ENCODE results near the gene SLC25A21. TPM values are rescaled to one million over a fixed set of nuclear protein-coding genes. Genes with fewer than 3 reads are reported as not detected.
A peak's percentile ranks its signal among the peaks of the same experiment; 100 is the strongest.

Gene SLC25A21
- total and polyA plus RNA-seq, 9 donors, result 0.85 to 3.3 (median 1.1) TPM

DNA sequence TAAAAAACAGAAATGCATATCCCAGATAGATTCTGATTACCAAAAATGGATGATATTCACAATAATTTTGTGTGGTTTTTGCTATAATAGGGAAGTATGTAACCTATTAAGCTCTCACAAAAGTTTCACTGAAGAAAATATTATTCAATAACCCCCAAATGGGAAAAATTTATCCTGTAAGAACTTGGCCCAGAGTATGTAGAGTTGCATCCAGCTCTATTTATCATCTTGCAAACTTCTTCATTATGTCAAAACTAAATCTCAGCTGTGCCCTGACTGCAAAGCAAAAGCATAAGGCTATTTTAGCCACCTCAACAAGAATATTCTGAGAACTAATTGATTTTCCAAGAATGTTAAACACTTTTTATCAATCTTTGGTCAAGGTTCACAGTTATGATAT is 311.6 kb downstream of the SLC25A21 start:
- Histone ChIP-seq H3K4me1 (ENCODE audit: control insufficient read depth, insufficient read depth, low read length) (peaks cover 2% of the 10 kb centered on the region), H3K27me3 (ENCODE audit: control insufficient read depth, insufficient read depth, low read length) (no peaks in the 10 kb centered on the region), H3K9me3 (replicated peaks; ENCODE audit: control insufficient read depth, low read depth, low read length) (no peaks in the 10 kb centered on the region), H3K4me3 (ENCODE audit: low read length) (no peak overlapping the region), H3K36me3 (ENCODE audit: control insufficient read depth, insufficient read depth, low read length) (no peaks in the 10 kb centered on the region), H3K27ac (ENCODE audit: low read length) (no peak overlapping the region)
- DNase-seq, result peak; percentile 63

GRCh38 chr14:36859119-36859518 is 313.3 kb downstream of the SLC25A21 start:
- Histone ChIP-seq H3K27me3 (ENCODE audit: control insufficient read depth, insufficient read depth, low read length) (no peaks in the 10 kb centered on the region), H3K27ac (ENCODE audit: low read length) (no peak overlapping the region), H3K9me3 (replicated peaks; ENCODE audit: control insufficient read depth, low read depth, low read length) (no peaks in the 10 kb centered on the region), H3K4me3 (ENCODE audit: low read length) (no peak overlapping the region), H3K4me1 (ENCODE audit: control insufficient read depth, insufficient read depth, low read length) (peaks cover 2% of the 10 kb centered on the region), H3K36me3 (ENCODE audit: control insufficient read depth, insufficient read depth, low read length) (no peaks in the 10 kb centered on the region)
- 100% methylated on average over 1 of the region's 3 CpGs for WGBS (ENCODE audit: insufficient coverage)
- DNase-seq, result no peak

DNA sequence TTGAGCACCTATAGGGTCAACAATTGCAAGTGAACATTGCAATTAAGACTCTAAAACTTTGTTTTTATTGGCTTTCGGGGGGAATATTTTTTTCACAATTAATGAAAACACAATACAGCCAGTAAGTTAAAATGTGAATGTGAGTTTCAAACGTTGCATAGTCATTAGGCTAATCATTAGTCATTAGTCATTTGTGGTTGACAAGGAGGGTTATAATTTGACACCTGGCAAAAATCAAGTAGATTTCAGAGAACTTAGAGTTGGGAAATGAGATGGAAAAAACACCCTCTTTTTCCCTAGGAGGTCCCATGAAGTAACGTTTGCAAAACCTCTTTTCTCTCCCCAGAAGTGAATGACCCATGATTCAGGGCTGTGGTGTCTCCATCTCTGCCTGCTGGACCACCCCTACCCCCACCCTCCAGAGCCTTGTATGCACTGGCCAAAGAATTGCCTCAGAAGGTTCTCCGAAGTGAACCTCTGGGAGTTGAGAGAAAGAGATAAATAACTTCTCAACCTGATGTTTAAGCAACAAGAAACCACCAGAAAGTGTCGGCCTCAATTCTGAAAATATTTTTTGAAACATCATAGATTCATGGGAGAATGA is 314.5 kb downstream of the SLC25A21 start:
- Histone ChIP-seq H3K4me3 (ENCODE audit: low read length) (no peak overlapping the region), H3K4me1 (ENCODE audit: control insufficient read depth, insufficient read depth, low read length) (peaks cover 8% of the 10 kb centered on the region), H3K9me3 (replicated peaks; ENCODE audit: control insufficient read depth, low read depth, low read length) (no peaks in the 10 kb centered on the region), H3K27me3 (ENCODE audit: control insufficient read depth, insufficient read depth, low read length) (no peaks in the 10 kb centered on the region), H3K27ac (ENCODE audit: low read length) (no peak overlapping the region), H3K36me3 (ENCODE audit: control insufficient read depth, insufficient read depth, low read length) (no peaks in the 10 kb centered on the region)
- no CpG with 5 or more reads among the region's 5 CpGs for WGBS (ENCODE audit: insufficient coverage)
- DNase-seq, result no peak

GRCh38 chr14:36857136-36857535 is 315.3 kb downstream of the SLC25A21 start:
- no peak overlapping the region for H3K4me3 ChIP-seq (ENCODE audit: low read length)
- DNase-seq, result no peak
- H3K36me3 ChIP-seq (ENCODE audit: control insufficient read depth, insufficient read depth, low read length), result no peaks in the 10 kb centered on the region
- H3K9me3 ChIP-seq (replicated peaks; ENCODE audit: control insufficient read depth, low read depth, low read length), result no peaks in the 10 kb centered on the region
- no peak overlapping the region for H3K27ac ChIP-seq (ENCODE audit: low read length)
- peaks cover 8% of the 10 kb centered on the region for H3K4me1 ChIP-seq (ENCODE audit: control insufficient read depth, insufficient read depth, low read length)
- WGBS (ENCODE audit: insufficient coverage), result 67% methylated on average over 1 of the region's 7 CpGs
- no peaks in the 10 kb centered on the region for H3K27me3 ChIP-seq (ENCODE audit: control insufficient read depth, insufficient read depth, low read length)

DNA sequence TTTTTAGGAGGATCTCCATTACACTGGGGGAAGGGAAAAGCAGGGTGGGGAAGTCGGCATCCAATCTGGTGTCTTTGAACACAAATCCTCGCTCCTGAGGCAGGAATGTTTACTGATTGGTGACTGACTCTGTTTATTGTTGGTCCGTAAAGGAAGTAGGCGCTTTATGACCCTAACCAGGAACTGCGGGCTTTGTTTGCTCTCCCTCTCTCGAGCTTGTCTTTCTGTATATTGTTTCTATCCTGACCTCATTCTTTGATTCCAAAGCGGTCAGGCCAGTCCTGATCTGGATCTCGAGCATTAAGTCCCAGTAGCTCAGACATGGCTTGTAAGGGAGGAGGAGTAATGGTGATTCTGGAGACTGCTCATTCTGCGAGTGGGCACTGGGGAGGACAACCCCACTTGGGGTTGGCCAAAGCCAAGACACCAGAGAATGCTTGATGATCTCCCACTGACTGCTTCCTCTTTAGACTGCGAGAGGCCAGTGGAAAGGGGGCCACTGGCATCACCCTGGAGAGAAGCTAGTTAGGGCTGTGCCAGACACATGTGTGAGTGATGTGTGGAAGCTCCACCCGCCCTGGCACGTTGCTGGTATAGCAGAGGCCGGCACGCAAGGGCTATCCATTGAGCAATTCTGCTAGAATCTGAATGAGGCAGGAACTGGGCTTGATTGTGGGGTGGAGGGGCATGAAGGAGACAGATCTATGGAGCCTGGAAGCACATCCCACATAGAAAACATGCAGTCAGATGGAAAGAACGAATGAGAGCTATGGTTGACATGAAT is 316.1 kb downstream of the SLC25A21 start:
- Histone ChIP-seq H3K27ac (ENCODE audit: low read length) (no peak overlapping the region), H3K4me3 (ENCODE audit: low read length) (no peak overlapping the region), H3K27me3 (ENCODE audit: control insufficient read depth, insufficient read depth, low read length) (no peaks in the 10 kb centered on the region), H3K9me3 (replicated peaks; ENCODE audit: control insufficient read depth, low read depth, low read length) (no peaks in the 10 kb centered on the region), H3K4me1 (ENCODE audit: control insufficient read depth, insufficient read depth, low read length) (peaks cover 8% of the 10 kb centered on the region), H3K36me3 (ENCODE audit: control insufficient read depth, insufficient read depth, low read length) (no peaks in the 10 kb centered on the region)
- DNase-seq, result no peak
- 83% methylated on average over 13 of the region's 15 CpGs for WGBS (ENCODE audit: insufficient coverage)

DNA sequence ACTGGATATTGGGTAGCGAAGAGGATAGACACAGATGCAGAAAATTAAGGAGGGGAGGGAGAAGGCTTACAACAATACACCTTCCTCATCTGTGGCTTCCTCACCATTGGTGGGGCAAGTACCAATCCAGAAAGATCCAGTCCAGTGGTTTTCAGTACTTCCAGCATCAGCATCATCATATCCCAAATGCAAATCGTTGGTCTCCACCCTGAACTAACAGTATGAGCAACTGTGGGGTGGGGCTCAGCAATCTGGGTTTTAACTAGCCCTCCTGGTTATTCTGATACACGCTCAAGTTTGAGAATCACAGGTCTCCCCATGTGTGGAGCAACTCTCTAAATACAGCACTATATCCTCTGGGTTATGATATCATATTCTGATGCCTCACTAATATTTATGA is 317.0 kb downstream of the SLC25A21 start:
- peaks cover 8% of the 10 kb centered on the region for H3K4me1 ChIP-seq (ENCODE audit: control insufficient read depth, insufficient read depth, low read length)
- H3K27ac ChIP-seq (ENCODE audit: low read length), result no peak overlapping the region
- DNase-seq, result no peak
- H3K4me3 ChIP-seq (ENCODE audit: low read length), result no peak overlapping the region
- H3K9me3 ChIP-seq (replicated peaks; ENCODE audit: control insufficient read depth, low read depth, low read length), result no peaks in the 10 kb centered on the region
- H3K27me3 ChIP-seq (ENCODE audit: control insufficient read depth, insufficient read depth, low read length), result no peaks in the 10 kb centered on the region
- no peaks in the 10 kb centered on the region for H3K36me3 ChIP-seq (ENCODE audit: control insufficient read depth, insufficient read depth, low read length)
- WGBS (ENCODE audit: insufficient coverage), result 50% methylated on average over 1 of the region's 3 CpGs

DNA sequence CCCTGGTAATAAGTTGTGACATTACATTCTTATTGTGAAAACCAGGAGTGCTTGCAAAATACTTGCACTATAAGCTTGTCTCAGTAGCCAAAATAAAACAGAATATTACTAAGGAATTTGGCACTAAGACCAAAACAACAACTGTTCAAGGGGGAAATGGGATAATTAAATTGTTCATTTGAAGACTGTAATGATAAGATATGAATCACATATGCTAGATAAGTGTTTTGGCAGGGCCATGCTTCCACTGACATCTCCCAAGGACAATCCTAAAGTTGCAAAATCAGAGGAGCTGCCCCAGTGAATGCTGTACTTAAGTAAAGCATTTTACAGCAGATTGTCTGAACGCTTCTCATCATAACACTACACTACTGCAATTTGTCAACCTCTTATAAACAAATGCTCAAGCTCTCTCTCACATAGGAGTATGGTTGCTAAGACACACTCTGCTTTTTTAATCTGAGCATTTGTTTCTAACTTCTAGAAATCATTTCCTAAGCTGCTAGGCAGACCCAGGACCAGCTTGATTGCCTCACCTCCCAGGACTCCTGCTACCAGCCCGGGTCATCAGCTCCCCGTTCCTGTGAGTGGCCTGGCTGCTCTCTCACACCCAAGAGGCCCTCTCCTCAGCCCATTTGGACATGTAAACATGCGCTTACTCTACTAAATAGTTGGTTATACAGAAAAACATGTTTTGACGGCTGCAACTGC is 319.3 kb downstream of the SLC25A21 start:
- peak overlapping the region; percentile 83 for H3K27ac ChIP-seq (ENCODE audit: low read length)

DNA sequence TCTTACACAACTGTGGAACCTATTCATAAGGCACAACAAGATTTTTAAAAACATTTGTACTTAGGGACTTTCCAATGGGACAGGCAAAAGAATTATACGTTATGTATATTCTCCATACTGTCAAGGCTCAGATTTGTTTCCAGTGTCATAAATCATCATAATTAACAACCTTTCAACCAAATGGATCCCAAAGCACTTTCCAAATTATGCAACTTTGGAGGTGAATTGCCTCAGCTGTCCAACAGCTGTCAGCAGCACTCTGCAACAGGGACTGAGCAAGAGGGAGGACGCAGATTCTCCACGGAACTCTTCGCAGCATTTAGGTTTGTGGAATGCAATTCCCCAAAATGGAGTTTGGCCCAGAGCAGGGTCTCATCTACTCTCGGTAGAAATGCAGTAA is 324.2 kb downstream of the SLC25A21 start:
- Histone ChIP-seq H3K36me3 (ENCODE audit: control insufficient read depth, insufficient read depth, low read length) (no peaks in the 10 kb centered on the region), H3K27ac (ENCODE audit: low read length) (no peak overlapping the region), H3K9me3 (replicated peaks; ENCODE audit: control insufficient read depth, low read depth, low read length) (no peaks in the 10 kb centered on the region), H3K27me3 (ENCODE audit: control insufficient read depth, insufficient read depth, low read length) (no peaks in the 10 kb centered on the region), H3K4me3 (ENCODE audit: low read length) (no peak overlapping the region), H3K4me1 (ENCODE audit: control insufficient read depth, insufficient read depth, low read length) (peaks cover 2% of the 10 kb centered on the region)
- 34% methylated on average over 3 of the region's 5 CpGs for WGBS (ENCODE audit: insufficient coverage)
- DNase-seq, result peak; percentile 39

More for the DNA sequence above, 319.3 kb downstream of the SLC25A21 start:
- peak; percentile 76 for DNase-seq
- Histone ChIP-seq H3K4me1 (ENCODE audit: control insufficient read depth, insufficient read depth, low read length) (peaks cover 6% of the 10 kb centered on the region), H3K4me3 (ENCODE audit: low read length) (no peak overlapping the region), H3K36me3 (ENCODE audit: control insufficient read depth, insufficient read depth, low read length) (no peaks in the 10 kb centered on the region), H3K27me3 (ENCODE audit: control insufficient read depth, insufficient read depth, low read length) (no peaks in the 10 kb centered on the region), H3K9me3 (replicated peaks; ENCODE audit: control insufficient read depth, low read depth, low read length) (no peaks in the 10 kb centered on the region)
- 11% methylated on average over 3 of the region's 5 CpGs for WGBS (ENCODE audit: insufficient coverage)

DNA sequence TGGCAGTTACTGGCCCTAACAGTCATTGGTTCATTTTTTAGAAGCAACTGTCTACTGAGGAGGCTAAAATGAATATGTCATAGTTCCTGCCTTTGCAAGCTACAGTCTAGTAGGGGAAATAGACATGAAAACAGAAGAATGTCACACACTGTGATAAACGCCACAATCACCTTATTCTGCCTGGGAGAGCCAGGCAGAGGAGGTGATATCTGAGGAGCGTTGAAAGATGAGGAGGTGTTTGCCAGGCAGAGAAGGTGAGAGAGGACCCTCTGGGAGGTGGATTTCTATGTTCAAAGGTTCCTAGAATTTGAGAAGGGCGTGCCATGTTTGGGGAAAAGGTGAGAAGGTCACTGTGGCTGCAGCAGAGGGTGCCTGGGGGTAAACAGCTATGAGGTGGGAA is 325.0 kb downstream of the SLC25A21 start:
- 74% methylated on average over 3 of the region's 3 CpGs for WGBS (ENCODE audit: insufficient coverage)
- H3K4me1 ChIP-seq (ENCODE audit: control insufficient read depth, insufficient read depth, low read length), result no peaks in the 10 kb centered on the region
- no peaks in the 10 kb centered on the region for H3K36me3 ChIP-seq (ENCODE audit: control insufficient read depth, insufficient read depth, low read length)
- H3K4me3 ChIP-seq (ENCODE audit: low read length), result no peak overlapping the region
- no peaks in the 10 kb centered on the region for H3K9me3 ChIP-seq (replicated peaks; ENCODE audit: control insufficient read depth, low read depth, low read length)
- DNase-seq, result no peak
- H3K27me3 ChIP-seq (ENCODE audit: control insufficient read depth, insufficient read depth, low read length), result no peaks in the 10 kb centered on the region
- no peak overlapping the region for H3K27ac ChIP-seq (ENCODE audit: low read length)

DNA sequence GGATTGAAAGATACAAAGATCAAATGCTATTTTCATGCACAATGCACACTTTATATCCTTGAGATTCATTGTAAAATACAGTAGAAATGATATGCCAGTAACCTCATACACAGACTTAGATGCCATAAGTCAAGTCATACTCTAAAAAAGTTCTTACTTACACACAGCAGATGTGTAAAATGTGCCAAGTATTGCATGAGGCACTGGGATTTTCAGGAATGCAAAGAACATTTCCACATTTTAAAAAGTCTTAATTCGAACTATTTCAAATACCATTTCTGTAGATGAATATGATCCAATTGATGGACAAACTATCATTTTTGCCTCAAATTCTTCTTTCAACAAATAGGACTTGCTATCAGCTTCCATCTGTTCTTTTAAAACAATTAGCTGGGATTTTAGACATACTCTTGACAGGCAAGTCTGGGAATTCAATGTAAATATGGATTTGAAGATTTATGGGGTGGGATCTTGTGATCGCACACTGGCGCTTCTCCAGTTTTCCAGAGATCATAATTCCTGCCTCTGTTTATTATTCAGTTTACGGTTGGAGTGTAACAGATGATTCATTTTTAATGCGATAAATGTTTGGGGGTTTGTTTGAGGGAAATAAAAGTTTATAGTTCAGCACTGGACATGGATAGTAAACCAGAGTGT is 326.9 kb downstream of the SLC25A21 start:
- Histone ChIP-seq H3K27ac (ENCODE audit: low read length) (no peak overlapping the region), H3K4me1 (ENCODE audit: control insufficient read depth, insufficient read depth, low read length) (no peaks in the 10 kb centered on the region), H3K4me3 (ENCODE audit: low read length) (no peak overlapping the region), H3K27me3 (ENCODE audit: control insufficient read depth, insufficient read depth, low read length) (no peaks in the 10 kb centered on the region), H3K9me3 (replicated peaks; ENCODE audit: control insufficient read depth, low read depth, low read length) (no peaks in the 10 kb centered on the region), H3K36me3 (ENCODE audit: control insufficient read depth, insufficient read depth, low read length) (no peaks in the 10 kb centered on the region)
- DNase-seq, result peak; percentile 61
- no CpG with 5 or more reads among the region's 5 CpGs for WGBS (ENCODE audit: insufficient coverage)

Measured in muscle of leg (tissue), 11 donors.